Fibroblast of skin of right quadriceps (primary cell): ENCODE data around the gene IL20.
A peak's percentile ranks its signal among the peaks of the same experiment; 100 is the strongest.

ENCODE experiments used
- DNase-seq: peaks from one replicate; pipeline ENCODE4 v3.0.0-alpha.2; 2013

The IL20 gene, protein sequence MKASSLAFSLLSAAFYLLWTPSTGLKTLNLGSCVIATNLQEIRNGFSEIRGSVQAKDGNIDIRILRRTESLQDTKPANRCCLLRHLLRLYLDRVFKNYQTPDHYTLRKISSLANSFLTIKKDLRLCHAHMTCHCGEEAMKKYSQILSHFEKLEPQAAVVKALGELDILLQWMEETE

DNA sequence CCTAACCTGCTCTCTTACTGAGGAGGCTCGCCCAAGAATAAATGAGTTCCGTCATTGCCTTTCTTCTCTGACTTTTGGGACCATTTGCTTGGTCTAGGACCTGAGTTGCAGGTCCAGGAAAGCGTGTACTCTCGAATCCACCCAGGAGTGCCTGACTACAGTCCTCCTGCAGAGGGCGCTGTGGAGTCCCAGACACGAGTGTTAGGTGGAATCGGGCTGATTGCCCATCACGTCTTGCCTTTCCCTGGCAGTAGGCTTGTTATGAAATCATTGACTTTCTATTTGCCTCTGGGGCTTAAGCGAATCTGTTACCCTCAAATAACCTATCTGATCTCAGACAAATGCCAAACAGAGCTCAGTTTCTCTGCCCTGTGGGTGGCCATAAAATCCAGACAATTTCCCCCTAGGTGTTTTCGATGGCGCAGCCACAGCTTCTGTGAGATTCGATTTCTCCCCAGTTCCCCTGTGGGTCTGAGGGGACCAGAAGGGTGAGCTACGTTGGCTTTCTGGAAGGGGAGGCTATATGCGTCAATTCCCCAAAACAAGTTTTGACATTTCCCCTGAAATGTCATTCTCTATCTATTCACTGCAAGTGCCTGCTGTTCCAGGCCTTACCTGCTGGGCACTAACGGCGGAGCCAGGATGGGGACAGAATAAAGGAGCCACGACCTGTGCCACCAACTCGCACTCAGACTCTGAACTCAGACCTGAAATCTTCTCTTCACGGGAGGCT lies at the start of gene IL20:
Gene IL20, plus strand, starts transcription at position 685 of the 733 bp plus-strand sequence. CDS start 230 bp downstream, outside the sequence.
- DNase-seq = peak; percentile 69

GRCh38 chr1:206816390-206817287 lies 48.8 kb upstream of the IL20 start:
- DNase-seq = no peak

GRCh38 chr1:206821493-206821892 lies 43.9 kb upstream of the IL20 start:
- no peak for DNase-seq

- DNase-seq = peak; percentile 66
These were observed 41.7 kb upstream of the IL20 start for GRCh38 chr1:206823727-206824126.

DNA sequence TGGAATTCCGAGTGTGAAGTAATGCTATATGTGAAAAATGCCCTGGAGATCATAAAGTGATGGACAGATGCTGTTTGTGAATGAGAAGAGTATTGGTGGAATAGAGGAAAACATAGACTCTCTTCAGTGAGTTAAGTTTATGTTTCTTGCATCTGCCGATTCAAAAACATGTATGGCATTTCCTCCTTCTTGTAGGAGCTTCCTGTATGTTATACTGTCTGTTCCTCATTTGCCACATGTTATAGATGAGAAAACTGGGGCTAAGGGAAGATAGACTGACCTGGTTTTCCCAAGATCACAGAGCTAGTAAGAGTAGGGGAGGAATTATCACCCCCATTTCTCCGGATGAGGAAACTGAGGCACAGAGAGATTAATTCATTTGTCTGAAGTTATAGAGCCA lies 41.1 kb upstream of the IL20 start:
- peak; percentile 63 for DNase-seq

- DNase-seq = no peak
These were observed 39.0 kb upstream of the IL20 start for GRCh38 chr1:206826394-206826793.

GRCh38 chr1:206828061-206828460 lies 37.4 kb upstream of the IL20 start:
- DNase-seq = no peak

- no peak for DNase-seq
These were observed 36.7 kb upstream of the IL20 start for GRCh38 chr1:206828765-206829164.

- no peak for DNase-seq
These were observed 36.1 kb upstream of the IL20 start for GRCh38 chr1:206829282-206829681.

DNA sequence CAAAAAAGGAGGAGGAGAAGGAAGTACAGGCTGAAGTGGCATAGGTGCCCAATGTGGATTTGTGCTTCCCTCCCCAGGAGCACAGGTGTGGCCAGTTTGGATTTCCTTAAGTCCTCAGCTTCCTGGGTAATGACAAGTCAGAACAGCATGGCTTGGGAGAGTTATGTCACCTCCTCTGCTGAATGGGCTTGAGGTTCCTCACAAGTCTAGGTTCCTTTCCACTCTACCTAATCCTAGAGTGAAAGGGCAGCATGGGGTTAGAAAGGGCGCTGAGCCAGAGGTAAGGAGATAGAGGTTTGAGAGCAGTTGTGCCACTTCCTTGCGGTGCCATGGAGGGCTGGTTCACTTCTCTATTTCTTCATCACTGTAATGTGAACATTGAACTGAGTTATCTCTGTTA lies 35.5 kb upstream of the IL20 start:
- DNase-seq = no peak

DNA sequence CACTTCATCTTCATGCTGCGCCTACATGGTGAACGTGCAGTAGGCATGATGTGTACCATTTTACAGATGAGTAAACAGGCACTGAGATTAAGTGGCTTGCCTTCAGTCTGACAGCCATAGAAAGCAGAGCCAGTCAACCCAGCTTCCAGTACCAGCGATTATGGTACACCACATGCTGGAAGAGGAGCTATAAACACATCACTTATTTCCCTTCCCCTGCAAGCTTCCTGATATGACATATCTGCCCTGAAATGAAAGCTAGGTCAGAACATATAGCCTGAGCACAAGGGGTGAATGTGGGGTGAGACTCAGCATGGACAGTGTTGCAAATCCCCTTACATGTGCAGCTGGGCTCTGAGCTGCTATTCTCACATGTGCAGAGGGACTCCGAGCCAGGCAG lies 33.8 kb upstream of the IL20 start:
- DNase-seq = no peak

GRCh38 chr1:206832352-206832880 lies 33.0 kb upstream of the IL20 start:
- DNase-seq = no peak

DNA sequence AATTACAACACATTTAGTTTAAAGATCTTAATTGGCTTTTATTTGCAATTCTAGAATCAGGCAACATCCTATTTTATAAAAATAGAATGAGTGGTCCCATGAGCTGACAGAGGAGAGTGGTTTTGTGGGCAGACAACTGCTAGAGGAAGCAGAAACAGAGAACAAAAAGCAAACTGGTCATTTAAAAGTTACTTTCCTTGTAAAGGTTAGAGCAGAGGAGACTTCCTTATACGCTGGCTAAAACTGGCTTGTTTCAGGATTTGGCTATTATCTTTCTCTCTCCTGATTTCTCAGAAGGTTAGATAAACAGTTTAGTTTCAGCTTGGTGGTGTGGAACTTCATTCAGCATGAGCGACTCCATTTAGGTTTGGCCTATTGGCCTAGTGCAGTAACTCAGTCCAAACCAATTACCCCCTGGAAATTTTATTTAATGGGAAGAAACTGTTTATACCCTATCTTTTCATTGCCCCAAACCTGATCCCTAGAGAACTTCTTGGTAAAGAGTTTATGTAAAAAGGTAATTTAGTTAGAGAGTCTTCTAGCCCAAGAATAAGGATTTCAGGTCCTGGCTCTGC lies 32.2 kb upstream of the IL20 start:
- no peak for DNase-seq

- DNase-seq = no peak
These were observed 31.6 kb upstream of the IL20 start for GRCh38 chr1:206833801-206834200.

- DNase-seq = no peak
These were observed 31.2 kb upstream of the IL20 start for GRCh38 chr1:206834217-206834616.

DNA sequence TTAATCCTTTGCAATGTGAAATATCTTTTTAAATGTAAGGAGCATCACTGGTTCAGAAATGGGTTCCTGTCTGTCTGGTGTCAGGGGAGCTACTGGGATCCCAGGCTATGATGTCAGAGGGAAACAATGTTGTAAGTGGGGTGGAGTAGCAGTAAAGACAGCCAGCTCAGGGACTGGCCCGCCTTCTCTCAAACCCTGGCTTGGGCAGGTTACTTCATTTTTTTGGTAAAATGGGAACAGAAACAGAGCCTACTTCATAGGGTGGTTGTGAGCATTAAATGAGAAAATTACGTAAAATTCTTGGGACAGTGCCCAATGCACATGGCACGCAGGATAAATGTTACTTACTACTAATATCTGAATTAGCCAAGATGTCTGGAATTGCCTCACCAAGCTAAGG lies 30.7 kb upstream of the IL20 start:
- DNase-seq = peak; percentile 32

DNA sequence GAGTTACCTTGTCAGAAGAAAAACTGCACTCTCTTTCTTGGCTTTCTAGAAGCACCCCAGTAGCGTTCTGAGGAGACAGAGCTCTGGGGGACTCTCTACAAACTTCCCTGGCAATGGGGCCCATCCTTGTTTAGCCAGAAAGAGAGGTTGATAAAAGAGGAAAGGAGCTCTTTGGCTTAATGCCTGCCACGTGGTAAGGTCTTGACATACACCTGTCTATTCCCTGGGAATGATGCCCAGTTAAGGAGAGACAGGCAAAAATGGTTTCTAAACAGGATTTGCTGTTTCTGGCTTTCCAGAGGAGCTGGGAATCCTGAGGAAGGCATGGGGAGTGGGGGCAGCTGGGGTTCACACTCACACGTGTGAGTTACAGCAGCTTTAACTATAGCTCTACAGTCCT lies 30.2 kb upstream of the IL20 start:
- DNase-seq = no peak

DNA sequence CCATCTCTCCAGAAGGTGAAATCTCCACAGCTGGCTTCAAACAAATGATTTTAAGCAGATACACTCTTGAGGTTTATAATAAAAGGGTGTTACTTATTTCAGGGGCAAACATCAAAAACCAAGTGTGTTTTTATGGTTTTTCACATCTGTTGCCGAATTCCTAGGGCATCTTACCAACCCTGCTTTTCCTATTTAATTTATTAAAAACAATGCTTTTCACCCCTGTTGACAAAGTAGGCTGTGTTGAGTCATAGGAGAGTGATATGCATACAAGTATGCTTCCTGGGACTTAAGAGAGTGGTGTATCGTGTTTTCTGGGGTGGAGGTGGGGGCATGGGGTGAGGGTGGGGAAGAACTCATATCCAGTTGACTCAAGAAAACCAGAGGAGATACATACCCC lies 29.3 kb upstream of the IL20 start:
- DNase-seq = peak; percentile 48

DNA sequence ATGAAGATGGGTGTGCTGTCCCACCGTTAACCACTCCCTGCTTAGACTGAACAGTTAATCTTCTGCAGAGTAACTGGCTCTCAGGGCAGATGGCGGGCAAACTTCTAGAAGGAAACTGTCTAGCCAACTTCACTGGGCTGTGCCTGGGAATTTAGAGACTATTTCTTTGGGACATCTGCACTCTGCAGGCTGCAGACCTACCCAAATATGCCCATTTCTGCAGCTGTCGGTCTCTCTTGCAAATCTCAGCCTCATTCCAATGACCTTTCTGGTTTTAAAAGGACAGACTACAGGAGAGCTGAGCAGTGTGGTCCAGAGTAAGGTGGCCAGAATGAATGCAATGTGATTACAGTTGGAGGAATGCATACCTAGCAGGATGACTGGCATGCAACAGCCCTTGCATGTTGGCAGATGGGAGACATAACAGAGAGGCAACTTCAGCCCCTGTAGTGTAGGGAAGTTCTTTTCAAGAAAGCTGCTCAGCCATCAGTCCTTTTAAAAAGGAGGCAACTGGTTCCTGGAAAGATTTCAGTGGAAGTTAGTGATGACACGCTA lies 26.3 kb upstream of the IL20 start:
- DNase-seq = no peak

DNA sequence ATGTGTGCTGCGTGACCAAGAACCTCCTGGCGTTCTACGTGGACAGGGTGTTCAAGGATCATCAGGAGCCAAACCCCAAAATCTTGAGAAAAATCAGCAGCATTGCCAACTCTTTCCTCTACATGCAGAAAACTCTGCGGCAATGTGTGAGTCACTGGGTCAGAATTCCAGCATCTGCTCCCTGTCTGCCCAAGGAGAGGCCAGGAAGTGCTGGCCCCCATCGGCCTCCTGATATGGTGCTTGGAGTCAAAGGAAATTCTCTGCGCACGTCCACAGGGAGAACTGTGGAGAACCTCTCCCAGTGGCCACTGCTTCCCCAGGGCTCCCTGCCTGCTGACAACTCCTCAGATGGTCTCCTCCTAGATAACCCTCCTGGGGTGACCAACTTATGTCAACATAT lies 25.6 kb upstream of the IL20 start:
- peak; percentile 78 for DNase-seq

DNA sequence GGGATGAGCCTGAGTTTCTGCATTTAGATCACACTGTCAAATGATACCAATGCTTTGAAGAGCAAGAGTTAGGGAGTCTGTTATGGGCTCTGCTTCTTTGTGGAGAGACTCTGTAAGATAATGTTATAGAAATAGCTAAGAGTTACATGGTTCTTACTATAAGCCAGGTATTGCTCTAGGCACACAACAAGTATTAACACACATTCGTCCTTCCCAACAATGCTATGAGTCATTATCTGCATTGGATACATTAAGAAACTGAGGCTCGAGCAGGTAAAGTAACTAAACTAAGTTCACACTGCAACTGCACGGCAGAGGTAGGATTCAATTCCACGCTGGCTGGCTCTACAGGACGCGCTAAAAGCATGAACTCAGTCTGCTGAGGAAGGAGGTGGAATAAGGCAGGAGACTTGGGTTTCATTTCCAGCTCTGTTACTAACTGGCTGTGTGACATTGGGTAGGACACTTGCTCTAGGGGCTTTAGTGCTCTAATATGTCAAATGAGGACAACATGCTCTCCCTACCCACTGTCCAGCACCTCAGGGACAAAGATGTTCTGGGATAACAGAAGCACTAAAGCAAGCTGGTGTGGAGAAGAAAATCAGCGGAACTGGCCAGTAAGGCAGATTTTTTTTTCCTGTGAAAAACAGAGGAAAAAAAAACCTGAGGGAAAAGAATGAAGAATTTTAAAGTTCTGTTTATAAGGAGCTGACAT lies 23.7 kb upstream of the IL20 start:
- no peak for DNase-seq

DNA sequence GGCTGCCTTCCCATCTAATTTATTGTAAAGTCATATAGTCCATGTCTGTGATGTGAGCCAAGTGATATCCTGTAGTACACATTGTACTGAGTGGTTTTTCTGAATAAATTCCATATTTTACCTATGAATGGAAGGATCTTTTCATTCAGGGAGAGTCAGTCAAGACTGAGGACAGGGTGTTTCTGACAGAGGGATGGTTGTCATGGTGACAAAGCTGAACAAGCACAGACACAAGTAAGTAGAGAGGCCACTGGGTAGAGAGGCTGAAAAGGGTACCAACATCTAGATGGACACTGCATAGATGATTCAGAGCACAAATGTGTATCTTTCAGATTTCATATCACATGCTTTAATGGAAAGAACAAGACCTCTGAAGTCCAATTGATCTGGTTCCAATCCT lies 22.6 kb upstream of the IL20 start:
- no peak for DNase-seq
